ENCODE measurements around the gene CACNA1D. TPM values are rescaled to one million over a fixed set of nuclear protein-coding genes. Genes with fewer than 3 reads are reported as not detected.

The CACNA1D gene
- total and polyA plus RNA-seq, 9 of the 15 experiments (the other 6 are each of a cell fraction or from before 2014, with no cell fraction given), result 0.29 TPM; not detected in 8

DNA sequence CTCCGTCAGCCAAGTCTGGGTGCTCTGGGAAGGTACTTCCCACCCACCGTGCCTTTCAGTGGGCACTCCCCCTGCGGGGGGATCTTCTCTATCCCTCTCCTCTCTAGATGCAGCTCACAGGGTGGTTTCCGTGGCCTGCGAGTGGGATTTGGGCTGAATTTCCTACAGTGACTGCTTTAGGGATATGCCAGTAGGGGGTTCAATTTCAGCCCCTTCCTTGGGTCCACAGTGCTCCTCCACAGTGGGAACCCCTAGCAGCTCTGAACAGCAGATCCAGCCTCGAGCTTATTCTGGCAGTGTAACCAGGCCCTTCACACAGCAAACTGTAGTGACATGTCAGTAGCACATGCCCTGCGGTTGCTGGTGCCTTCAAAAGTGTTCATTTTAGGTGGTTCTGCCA, 196.1 kb downstream of the CACNA1D start:
- DNase-seq (ENCODE audit: extremely low read depth in 1 of 4, low spot score in 3 of 4) (no peak), ATAC-seq (no peak), FAIRE-seq (no peak)
- WGBS (ENCODE audit: insufficient coverage, low coverage, missing lambda C conversion rate), result 0% methylated on average over 6 of the region's 7 CpGs
- no peaks in the 10 kb centered on the region for H3K9me3 ChIP-seq (replicated peaks; ENCODE audit: control insufficient read depth, insufficient read depth, low read depth, low read length)
- in situ Hi-C loops (cut with MboI), result no loop called here
- no peak overlapping the region for H3K4me3 ChIP-seq
- H3K4me1 ChIP-seq (replicated peaks in 1 of 2; ENCODE audit: control insufficient read depth in 2 of 2, insufficient read depth in 2 of 2, low read length in 2 of 2), result no peaks in the 10 kb centered on the region
- H3K27ac ChIP-seq (ENCODE audit: extremely low read depth, low read depth, low read length), result no peak overlapping the region
- no peaks in the 10 kb centered on the region for H3K79me2 ChIP-seq (ENCODE audit: control insufficient read depth, insufficient read depth, low read length)
- H3K9ac ChIP-seq (ENCODE audit: insufficient read depth in 1 of 2, low read depth in 2 of 2, low read length in 2 of 2), result no peak overlapping the region
- no peak overlapping the region for H2AFZ ChIP-seq (ENCODE audit: low read depth, low read length)
- peaks cover 0 to 7% of the 10 kb centered on the region in 2 experiments; a peak in 2 of 5 replicates for H3K27me3 ChIP-seq (ENCODE audit: control insufficient read depth in 2 of 2, insufficient read depth in 2 of 2, low read length in 2 of 2)
- BruUV-seq (replicated peaks), result no TSS peak
- no peaks in the 10 kb centered on the region for H4K20me1 ChIP-seq (replicated peaks; ENCODE audit: control insufficient read depth, insufficient read depth, low read length)
- intact Hi-C loops (cut with micrococcal nuclease), result no loop called here
- no peaks in the 10 kb centered on the region for H3K36me3 ChIP-seq (ENCODE audit: control insufficient read depth, insufficient read depth, low read length)
- H3K9me1 ChIP-seq (ENCODE audit: control insufficient read depth, insufficient read depth, low read length), result no peaks in the 10 kb centered on the region
- TF ChIP-seq CBX2 (IDR thresholded peaks at IDR 0.05; ENCODE audit: insufficient read depth, low read length, poor library complexity, severe bottlenecking), result no peak
- TF ChIP-seq, protein P1, sequence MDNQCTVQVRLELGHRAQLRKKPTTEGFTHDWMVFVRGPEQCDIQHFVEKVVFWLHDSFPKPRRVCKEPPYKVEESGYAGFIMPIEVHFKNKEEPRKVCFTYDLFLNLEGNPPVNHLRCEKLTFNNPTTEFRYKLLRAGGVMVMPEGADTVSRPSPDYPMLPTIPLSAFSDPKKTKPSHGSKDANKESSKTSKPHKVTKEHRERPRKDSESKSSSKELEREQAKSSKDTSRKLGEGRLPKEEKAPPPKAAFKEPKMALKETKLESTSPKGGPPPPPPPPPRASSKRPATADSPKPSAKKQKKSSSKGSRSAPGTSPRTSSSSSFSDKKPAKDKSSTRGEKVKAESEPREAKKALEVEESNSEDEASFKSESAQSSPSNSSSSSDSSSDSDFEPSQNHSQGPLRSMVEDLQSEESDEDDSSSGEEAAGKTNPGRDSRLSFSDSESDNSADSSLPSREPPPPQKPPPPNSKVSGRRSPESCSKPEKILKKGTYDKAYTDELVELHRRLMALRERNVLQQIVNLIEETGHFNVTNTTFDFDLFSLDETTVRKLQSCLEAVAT (IDR thresholded peaks at IDR 0.05), result no peak
- no peak for TF ChIP-seq HDAC8 (tag; IDR thresholded peaks at IDR 0.05)
- TF ChIP-seq ZKSCAN1 (IDR thresholded peaks at IDR 0.05; ENCODE audit: low read depth, low read length), result no peak
- TF ChIP-seq TAF1 (IDR thresholded peaks at IDR 0.05; ENCODE audit: control insufficient read depth, extremely low read depth, insufficient read depth, low read length, severe bottlenecking), result no peak
- no peak for TF ChIP-seq HSF4 (CRISPR knock-in tag; IDR thresholded peaks at IDR 0.05; ENCODE audit: borderline replicate concordance)
- TF ChIP-seq CREB1 (IDR thresholded peaks at IDR 0.05), result no peak
- TF ChIP-seq CREB1 (CRISPR knock-in tag; IDR thresholded peaks at IDR 0.05), result no peak
- no peak for TF ChIP-seq ERF (CRISPR knock-in tag; IDR thresholded peaks at IDR 0.05)
- TF ChIP-seq MCM2 (IDR thresholded peaks at IDR 0.05; ENCODE audit: low read depth), result no peak
- TF ChIP-seq ZC3H4 (CRISPR knock-in tag; IDR thresholded peaks at IDR 0.05; ENCODE audit: borderline replicate concordance), result no peak
- TF ChIP-seq, protein P2, sequence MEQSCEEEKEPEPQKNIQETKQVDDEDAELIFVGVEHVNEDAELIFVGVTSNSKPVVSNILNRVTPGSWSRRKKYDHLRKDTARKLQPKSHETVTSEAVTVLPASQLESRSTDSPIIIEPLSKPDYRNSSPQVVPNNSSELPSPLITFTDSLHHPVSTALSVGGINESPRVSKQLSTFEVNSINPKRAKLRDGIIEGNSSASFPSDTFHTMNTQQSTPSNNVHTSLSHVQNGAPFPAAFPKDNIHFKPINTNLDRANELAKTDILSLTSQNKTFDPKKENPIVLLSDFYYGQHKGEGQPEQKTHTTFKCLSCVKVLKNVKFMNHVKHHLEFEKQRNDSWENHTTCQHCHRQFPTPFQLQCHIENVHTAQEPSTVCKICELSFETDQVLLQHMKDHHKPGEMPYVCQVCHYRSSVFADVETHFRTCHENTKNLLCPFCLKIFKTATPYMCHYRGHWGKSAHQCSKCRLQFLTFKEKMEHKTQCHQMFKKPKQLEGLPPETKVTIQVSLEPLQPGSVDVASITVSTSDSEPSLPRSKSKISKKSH (CRISPR knock-in tag; IDR thresholded peaks at IDR 0.05), result no peak
- TF ChIP-seq DIDO1 (tag; IDR thresholded peaks at IDR 0.05; ENCODE audit: low read depth), result no peak
- POLR2A ChIA-PET, result interaction anchor here (1.6 kb wide), 1 partner anchor 10 kb away, joined by 5 read pairs; no protein-coding TSS in a partner anchor
- CTCF ChIA-PET (ENCODE audit: low intra/inter-chr PET ratio), result no interaction called here
- no peak overlapping the region for H3K4me2 ChIP-seq (ENCODE audit: insufficient read depth, low read length)

Data from K562 (cell line).